Neural cell (in vitro differentiated cells): ENCODE measurements around the gene PICALM. TPM values are rescaled to one million over a fixed set of nuclear protein-coding genes. Genes with fewer than 3 reads are reported as not detected.

ENCODE experiments used
- H2AFZ ChIP-seq: fragments of 200-600, 300-800 bp; sonication (generic), shearing (Covaris generic); 2 replicates; pipeline ENCODE4 v1.6.0; 2014; ENCODE audit warnings: low read depth, mild to moderate bottlenecking, antibody characterized with exemption, low read length, moderate library complexity
- H3F3A ChIP-seq: fragments of 200-600 bp; shearing (Covaris generic); 2 replicates; pipeline ENCODE4 v1.6.1; 2016; ENCODE audit warnings: mild to moderate bottlenecking, moderate library complexity, mixed read lengths, antibody characterized with exemption, low read length; ENCODE audit not compliant: insufficient read depth, poor library complexity, severe bottlenecking
- H3K27ac ChIP-seq: fragments of 200-600, 300-800 bp; sonication (generic), shearing (Covaris generic); 2 replicates; pipeline ENCODE4 v1.5.1; 2014; ENCODE audit warnings: mild to moderate bottlenecking, low read length, moderate library complexity
- H3K27me3 ChIP-seq: fragments of 300-800, 200-600 bp; sonication (generic), shearing (Covaris generic); 2 replicates; pipeline ENCODE4 v1.6.0; 2014; ENCODE audit warnings: mild to moderate bottlenecking, low read depth, low read length, moderate library complexity; ENCODE audit not compliant: insufficient read depth
- H3K36me3 ChIP-seq: fragments of 300-800, 200-600 bp; sonication (generic), shearing (Covaris generic); 2 replicates; pipeline ENCODE4 v1.5.1; 2014; ENCODE audit warnings: mild to moderate bottlenecking, antibody characterized with exemption, low read length, moderate library complexity; ENCODE audit not compliant: insufficient read depth
- H3K4me2 ChIP-seq: fragments of 300-800, 200-600 bp; sonication (generic), shearing (Covaris generic); 2 replicates; pipeline ENCODE4 v1.6.0; 2014; ENCODE audit warnings: mild to moderate bottlenecking, low read length
- H3K4me3 ChIP-seq: fragments of 300-800, 200-600 bp; sonication (generic), shearing (Covaris generic); 2 replicates; pipeline ENCODE4 v1.5.1; 2014; ENCODE audit warnings: mild to moderate bottlenecking, low read length, moderate library complexity
- H3K79me2 ChIP-seq: fragments of 200-600 bp; shearing (Covaris generic); replicated peaks from 2 replicates; pipeline ENCODE4 v1.6.0; 2014; ENCODE audit warnings: mild to moderate bottlenecking, low read length, moderate library complexity; ENCODE audit not compliant: insufficient read depth
- H3K9ac ChIP-seq: fragments of 300-800, 200-600 bp; sonication (generic), shearing (Covaris generic); 2 replicates; pipeline ENCODE4 v1.6.1; 2016; ENCODE audit warnings: mild to moderate bottlenecking, low read length, mixed read lengths
- H3K9me2 ChIP-seq: fragments of 200-600 bp; shearing (Covaris generic); 2 replicates; pipeline ENCODE4 v1.6.1; 2016; ENCODE audit warnings: mild to moderate bottlenecking, low read length, mixed read lengths; ENCODE audit not compliant: insufficient read depth
- H3K9me3 ChIP-seq: fragments of 200-600, 300-800 bp; sonication (generic), shearing (Covaris generic); 2 replicates; pipeline ENCODE4 v1.6.1; 2016; ENCODE audit warnings: mild to moderate bottlenecking, mixed run types, low read length, moderate library complexity, mixed read lengths
- H4K20me1 ChIP-seq: fragments of 200-600 bp; shearing (Covaris generic); 2 replicates; pipeline ENCODE4 v1.6.1; 2016; ENCODE audit warnings: mild to moderate bottlenecking, mixed run types; ENCODE audit not compliant: insufficient read depth
- CTCF ChIP-seq: fragments of 450-650 bp; IDR thresholded peaks from 2 replicates; pipeline ENCODE4 v1.5.1; 2014; ENCODE audit warnings: antibody characterized with exemption, mild to moderate bottlenecking, moderate library complexity; ENCODE audit not compliant: poor library complexity, severe bottlenecking
- EP300 ChIP-seq: fragments of 450-650 bp; conservative IDR thresholded peaks from 2 replicates; pipeline ENCODE4 v1.6.1; 2014; ENCODE audit warnings: antibody characterized with exemption, mild to moderate bottlenecking, moderate library complexity; ENCODE audit not compliant: poor library complexity, severe bottlenecking
- EZH2 ChIP-seq: fragments of 200-600, 300-800 bp; shearing (Covaris generic), sonication (generic); IDR thresholded peaks from 2 replicates; pipeline ENCODE4 v1.6.1; 2014; ENCODE audit warnings: antibody characterized with exemption, low read length, borderline replicate concordance, mild to moderate bottlenecking; ENCODE audit not compliant: insufficient read depth, poor library complexity, severe bottlenecking
- MXI1 ChIP-seq: fragments of 450-650 bp; conservative IDR thresholded peaks from 2 replicates; pipeline ENCODE4 v1.6.1; 2014; ENCODE audit warnings: antibody characterized with exemption, mild to moderate bottlenecking; ENCODE audit not compliant: poor library complexity, severe bottlenecking
- POLR2AphosphoS5 ChIP-seq: IDR thresholded peaks from 2 replicates; pipeline ENCODE4 v1.6.1; 2012
- RAD21 ChIP-seq: fragments of 450-650 bp; conservative IDR thresholded peaks from 2 replicates; pipeline ENCODE4 v1.6.1; 2014; ENCODE audit warnings: antibody characterized with exemption, mild to moderate bottlenecking, moderate library complexity
- REST ChIP-seq: IDR thresholded peaks from 2 replicates; pipeline ENCODE4 v1.6.1; 2012; ENCODE audit warnings: borderline replicate concordance
- SMC3 ChIP-seq: fragments of 450-650 bp; conservative IDR thresholded peaks from 2 replicates; pipeline ENCODE4 v1.6.1; 2014; ENCODE audit warnings: antibody characterized with exemption, mild to moderate bottlenecking, moderate library complexity; ENCODE audit not compliant: poor library complexity
- TAF1 ChIP-seq: IDR thresholded peaks from 2 replicates; pipeline ENCODE4 v1.6.1; 2012; ENCODE audit warnings: low read depth
- polyA plus RNA-seq: library from polyadenylated mRNA; depleted of rRNA; stranded (reverse); fragments of >200 nt; gene quantifications from 2 replicates; pipeline ENCODE4 v1.2.3, GENCODE V29; 2014

PICALM gene
- polyA plus RNA-seq, 1 donor from 2014 or later: 161 TPM

GRCh38 chr11:85946221-85946620, 122.7 kb downstream of the PICALM start:
- Histone ChIP-seq H3K27me3 (no peaks in the 10 kb centered on the region), H4K20me1 (no peaks in the 10 kb centered on the region), H3K36me3 (no peaks in the 10 kb centered on the region), H3K27ac (no peak overlapping the region), H3K9me3 (peaks cover 2% of the 10 kb centered on the region), H3K9me2 (no peaks in the 10 kb centered on the region), H2AFZ (no peak overlapping the region), H3K9ac (no peak overlapping the region), H3K4me3 (no peak overlapping the region), H3K79me2 (no peaks in the 10 kb centered on the region), H3K4me2 (no peak overlapping the region), H3F3A (no peaks in the 10 kb centered on the region)
- TF ChIP-seq TAF1 (no peak), MXI1 (no peak), RAD21 (no peak), REST (no peak), EP300 (no peak), CTCF (no peak), SMC3 (no peak), POLR2AphosphoS5 (no peak), EZH2 (no peak)

- no peak overlapping the region for H3K4me2 ChIP-seq
- no peak for TF ChIP-seq MXI1
- TF ChIP-seq REST: no peak
- TF ChIP-seq EP300: no peak
- no peak for TF ChIP-seq POLR2AphosphoS5
- no peak for TF ChIP-seq EZH2
- peaks cover 2% of the 10 kb centered on the region for H3K9me3 ChIP-seq
- H3K79me2 ChIP-seq: no peaks in the 10 kb centered on the region
- H3K9me2 ChIP-seq: no peaks in the 10 kb centered on the region
- no peaks in the 10 kb centered on the region for H3K27me3 ChIP-seq
- H3K27ac ChIP-seq: no peak overlapping the region
- H3K36me3 ChIP-seq: no peaks in the 10 kb centered on the region
- H3F3A ChIP-seq: no peaks in the 10 kb centered on the region
- no peaks in the 10 kb centered on the region for H4K20me1 ChIP-seq
- no peak overlapping the region for H3K4me3 ChIP-seq
- no peak overlapping the region for H2AFZ ChIP-seq
- no peak overlapping the region for H3K9ac ChIP-seq
Observed at GRCh38 chr11:85945788-85946187, 123.1 kb downstream of the PICALM start.
